Cerebellar cortex (tissue), 1 donor: Measurements from ENCODE around the gene AGAP1.

Source experiments
- DNase-seq: peaks from one replicate; pipeline ENCODE4 v3.0.0-alpha.2; 2015; ENCODE audit warnings: low spot score

The AGAP1 gene

GRCh38 chr2:235609321-235609720 is 115.5 kb downstream of the AGAP1 start:
- no peak for DNase-seq

GRCh38 chr2:235609746-235610145 is 115.9 kb downstream of the AGAP1 start:
- DNase-seq: no peak

GRCh38 chr2:235610696-235611257 is 116.9 kb downstream of the AGAP1 start:
- no peak for DNase-seq

GRCh38 chr2:235611349-235611748 is 117.5 kb downstream of the AGAP1 start:
- no peak for DNase-seq

GRCh38 chr2:235611756-235612155 is 117.9 kb downstream of the AGAP1 start:
- no peak for DNase-seq

GRCh38 chr2:235612181-235612950 is 118.5 kb downstream of the AGAP1 start:
- peak; percentile 33 for DNase-seq

- no peak for DNase-seq
Observed at GRCh38 chr2:235613649-235614048, 119.8 kb downstream of the AGAP1 start.

GRCh38 chr2:235614176-235614860 is 120.5 kb downstream of the AGAP1 start:
- DNase-seq: no peak

- DNase-seq: no peak
Observed at GRCh38 chr2:235614900-235615712, 121.3 kb downstream of the AGAP1 start.

GRCh38 chr2:235616885-235617284 is 123.0 kb downstream of the AGAP1 start:
- DNase-seq: no peak

GRCh38 chr2:235618039-235618438 is 124.2 kb downstream of the AGAP1 start:
- DNase-seq: no peak

GRCh38 chr2:235619544-235619943 is 125.7 kb downstream of the AGAP1 start:
- DNase-seq: no peak

- no peak for DNase-seq
Observed at GRCh38 chr2:235621736-235622135, 127.9 kb downstream of the AGAP1 start.

GRCh38 chr2:235623111-235623510 is 129.3 kb downstream of the AGAP1 start:
- DNase-seq: no peak

GRCh38 chr2:235623752-235624151 is 129.9 kb downstream of the AGAP1 start:
- DNase-seq: no peak

- DNase-seq: no peak
Observed at GRCh38 chr2:235626658-235627057, 132.8 kb downstream of the AGAP1 start.

- no peak for DNase-seq
Observed at GRCh38 chr2:235627682-235628081, 133.8 kb downstream of the AGAP1 start.

- DNase-seq: no peak
Observed at GRCh38 chr2:235630718-235631296, 137.0 kb downstream of the AGAP1 start.

- DNase-seq: no peak
Observed at GRCh38 chr2:235634435-235635158, 140.8 kb downstream of the AGAP1 start.

GRCh38 chr2:235636546-235636945 is 142.7 kb downstream of the AGAP1 start:
- no peak for DNase-seq

- no peak for DNase-seq
Observed at GRCh38 chr2:235637896-235638295, 144.1 kb downstream of the AGAP1 start.
